K562 (cell line): Measurements from ENCODE around the gene KCNG4. TPM values are rescaled to one million over a fixed set of nuclear protein-coding genes. Genes with fewer than 3 reads are reported as not detected.

ENCODE experiments used
- CBX3 ChIP-seq, 2 experiments: IDR thresholded peaks; 1 replicate in 1 of 2; 2 replicates in 1 of 2; pipeline ENCODE4 v1.6.1; 2012; ENCODE audit warnings: inconsistent platforms in 2 of 2, low read length in 2 of 2, borderline replicate concordance in 1 of 2, control low read depth in 1 of 2
- DMBX1 ChIP-seq: fragments of 250-450 bp; sonication (Bioruptor Pico); IDR thresholded peaks from 2 replicates; pipeline ENCODE4 v1.8.0; 2022; ENCODE audit warnings: inconsistent platforms, mild to moderate bottlenecking, moderate library complexity, borderline replicate concordance
- ETV6 ChIP-seq, 3 experiments: fragments of 150-350 bp in 1 of 3; sonication (generic) in 1 of 3; formaldehyde crosslinking in 1 of 3; IDR thresholded peaks; 2 replicates each; pipeline versions ENCODE4 v1.6.1 to v1.8.0; 2014 to 2022; ENCODE audit warnings: borderline replicate concordance in 2 of 3, low read depth in 2 of 3, antibody characterized with exemption in 1 of 3, low read length in 1 of 3, mild to moderate bottlenecking in 1 of 3, missing genetic modification reagents in 1 of 3
- FOXJ3 ChIP-seq: sonication (generic); formaldehyde crosslinking; IDR thresholded peaks from 2 replicates; pipeline ENCODE4 v1.4.0; 2020; ENCODE audit warnings: mild to moderate bottlenecking, missing genetic modification reagents
- HDAC2 ChIP-seq: fragments of 450-650 bp; IDR thresholded peaks from 2 replicates; pipeline ENCODE4 v1.6.1; 2016; ENCODE audit warnings: mild to moderate bottlenecking
- JUNB ChIP-seq: fragments of 450-650 bp; formaldehyde crosslinking; conservative IDR thresholded peaks from 2 replicates; pipeline ENCODE4 v1.4.0; 2020; ENCODE audit warnings: mild to moderate bottlenecking
- KAT8 ChIP-seq: fragments of 450-650 bp; IDR thresholded peaks from 2 replicates; pipeline ENCODE4 v1.6.1; 2016; ENCODE audit warnings: low read depth, mild to moderate bottlenecking
- MYC ChIP-seq, 2 experiments: fragments of 250-450 bp in 1 of 2; sonication (Bioruptor Pico) in 1 of 2; IDR thresholded peaks; 2 replicates each; pipeline versions ENCODE4 v1.5.1 to v1.6.1; 2012 to 2021; ENCODE audit warnings: low read depth in 2 of 2, borderline replicate concordance in 1 of 2, improper control_type of control experiment in 1 of 2, low read length in 1 of 2, mild to moderate bottlenecking in 1 of 2, moderate library complexity in 1 of 2
- NFE2L1 ChIP-seq: fragments of 450-650 bp; IDR thresholded peaks from 2 replicates; pipeline ENCODE4 v1.6.1; 2016; ENCODE audit warnings: missing genetic modification characterization, low read depth, mild to moderate bottlenecking, missing compliant biosample characterization, moderate library complexity, borderline replicate concordance
- NFYB ChIP-seq: IDR thresholded peaks from 2 replicates; pipeline ENCODE4 v1.6.1; 2011; ENCODE audit warnings: mild to moderate bottlenecking, moderate library complexity; ENCODE audit not compliant: insufficient read length; ENCODE audit errors: extremely low read depth
- NONO ChIP-seq, 2 experiments: fragments of 200-400 bp in 1 of 2; fragments of 450-650 bp in 1 of 2; formaldehyde crosslinking in 1 of 2; IDR thresholded peaks; 2 replicates each; pipeline ENCODE4 v1.6.1; 2017; ENCODE audit warnings: low read depth in 2 of 2, mild to moderate bottlenecking in 2 of 2, moderate library complexity in 2 of 2, low read length in 1 of 2
- PCBP1 ChIP-seq: fragments of 200-400 bp; formaldehyde crosslinking; IDR thresholded peaks from 2 replicates; pipeline ENCODE4 v1.6.1; 2018; ENCODE audit warnings: mild to moderate bottlenecking, low read depth, low read length; ENCODE audit not compliant: poor library complexity, severe bottlenecking
- POU5F1 ChIP-seq: fragments of 150-350 bp; IDR thresholded peaks from 2 replicates; pipeline ENCODE4 v1.6.1; 2014; ENCODE audit warnings: borderline replicate concordance, low read length, low read depth, mild to moderate bottlenecking; ENCODE audit not compliant: partially characterized antibody
- SLC30A9 ChIP-seq: fragments of 250-450 bp; sonication (Bioruptor Pico); IDR thresholded peaks from 2 replicates; pipeline ENCODE4 v1.8.0; 2022; ENCODE audit warnings: mild to moderate bottlenecking, moderate library complexity
- SP2 ChIP-seq: IDR thresholded peaks from 2 replicates; pipeline ENCODE4 v1.6.1; 2011; ENCODE audit warnings: mild to moderate bottlenecking, low read depth, low read length, moderate library complexity; ENCODE audit not compliant: poor library complexity, severe bottlenecking; ENCODE audit errors: extremely low read depth
- SREBF1 ChIP-seq: fragments of 150-350 bp; IDR thresholded peaks from 2 replicates; pipeline ENCODE4 v1.6.1; 2014; ENCODE audit warnings: antibody characterized with exemption, low read depth, low read length, borderline replicate concordance
- USF1 ChIP-seq: sonication (generic); formaldehyde crosslinking; IDR thresholded peaks from 2 replicates; pipeline ENCODE4 v1.9.0; 2022; ENCODE audit warnings: mild to moderate bottlenecking, missing genetic modification reagents
- ZNF121 ChIP-seq: sonication (generic); formaldehyde crosslinking; conservative IDR thresholded peaks from 2 replicates; pipeline ENCODE4 v1.8.0; 2022; ENCODE audit warnings: missing genetic modification reagents
- ZNF3 ChIP-seq: fragments of 250-450 bp; sonication (Bioruptor Pico); IDR thresholded peaks from 2 replicates; pipeline ENCODE4 v1.5.0; 2021; ENCODE audit warnings: mild to moderate bottlenecking, moderate library complexity
- ZNF444 ChIP-seq: fragments of 250-450 bp; sonication (Bioruptor Pico); IDR thresholded peaks from 2 replicates; pipeline ENCODE4 v1.4.0; 2020; ENCODE audit warnings: mild to moderate bottlenecking, moderate library complexity
- ZNF740 ChIP-seq, 3 experiments: fragments of 200-800 bp in 1 of 3; sonication (Bioruptor generic) in 1 of 3; sonication (generic) in 1 of 3; formaldehyde crosslinking in 1 of 3; IDR thresholded peaks; 2 replicates each; pipeline versions ENCODE4 v1.6.1 to v1.8.0; 2016 to 2022; ENCODE audit warnings: mild to moderate bottlenecking in 2 of 3, missing compliant biosample characterization in 2 of 3, missing genetic modification characterization in 2 of 3, missing genetic modification reagents in 1 of 3
- polyA plus RNA-seq, 8 experiments: library from polyadenylated mRNA; depleted of rRNA in 4 of 8; stranded (reverse) in 5 of 8; unstranded in 3 of 8; fragments of >200 nt; fragmentation: Nextera tagmentation in 2 of 8; fragmentation: Illumina TruSeq in 1 of 8; extraction: Ambion mirVana in 2 of 8; extraction: Trizol in 1 of 8; gene quantifications; 2 replicates each; pipeline versions ENCODE4 v1.2.1 to v1.2.3, GENCODE V29; 2011 to 2014; ENCODE audit warnings: inconsistent platforms in 1 of 8, missing spikeins in 1 of 8
- total RNA-seq, 7 experiments: library from RNA; depleted of rRNA in 6 of 7; stranded (reverse); fragments of >200 nt in 6 of 7; fragmentation: Illumina TruSeq in 2 of 7; extraction: Trizol in 2 of 7; gene quantifications; 2 replicates each; pipeline versions ENCODE4 v1.2.1 to v1.2.3, GENCODE V29; 2011 to 2021; ENCODE audit warnings: low replicate concordance in 1 of 7
- TF ChIP-seq, protein P1 (sequence below), 2 experiments: IDR thresholded peaks; 2 replicates each; pipeline ENCODE4 v1.6.1; 2011; ENCODE audit warnings: borderline replicate concordance in 1 of 2, control low read depth in 1 of 2, low read depth in 1 of 2, low read length in 1 of 2, mild to moderate bottlenecking in 1 of 2, mixed read lengths in 1 of 2, moderate library complexity in 1 of 2; ENCODE audit not compliant: insufficient read depth in 1 of 2, insufficient read length in 1 of 2, poor library complexity in 1 of 2, severe bottlenecking in 1 of 2; ENCODE audit errors: extremely low read depth in 1 of 2

KCNG4 gene
- total and polyA plus RNA-seq, 9 of the 15 experiments (the other 6 are each of a cell fraction or from before 2014, with no cell fraction given): not detected

DNA sequence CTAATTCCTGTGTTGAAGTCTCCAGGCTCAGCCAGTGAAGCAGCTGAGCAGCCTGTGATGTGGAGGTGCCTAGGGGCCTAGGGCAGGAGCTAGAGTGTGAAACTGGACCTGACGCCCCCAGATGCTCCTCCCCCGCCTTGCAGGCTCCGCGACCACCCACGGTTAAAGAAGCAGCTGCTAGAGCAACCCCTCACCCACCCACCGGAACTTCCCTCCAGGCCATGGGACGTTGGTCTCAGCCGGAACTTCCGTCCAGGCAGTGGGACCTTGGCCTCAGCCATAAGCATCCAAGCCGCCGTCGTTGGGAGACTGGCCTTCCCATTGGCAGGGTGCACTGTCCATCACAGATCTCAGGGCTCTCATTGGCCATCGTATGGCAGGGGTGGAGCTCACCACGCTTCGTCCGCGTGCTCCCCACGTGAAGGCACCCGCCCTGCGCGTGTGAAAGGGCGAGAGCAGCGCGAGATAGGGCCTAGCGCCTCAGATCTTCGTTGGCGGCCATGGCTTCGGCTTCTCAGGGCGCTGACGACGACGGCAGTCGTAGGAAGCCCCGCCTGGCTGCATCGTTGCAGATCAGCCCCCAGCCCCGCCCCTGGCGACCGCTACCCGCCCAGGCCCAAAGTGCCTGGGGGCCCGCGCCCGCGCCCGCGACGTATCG, 49.0 kb downstream of the KCNG4 start, which contains the start of gene ADAD2 (continued):
- TF ChIP-seq ZNF121: no peak
- no peak for TF ChIP-seq POU5F1
- TF ChIP-seq ZNF3 (CRISPR knock-in tag): no peak
- no peak for TF ChIP-seq NONO (IDR thresholded peaks at IDR 0.05; ENCODE audit: low read depth in 2 of 2, low read length in 1 of 2)
- TF ChIP-seq, protein P1, sequence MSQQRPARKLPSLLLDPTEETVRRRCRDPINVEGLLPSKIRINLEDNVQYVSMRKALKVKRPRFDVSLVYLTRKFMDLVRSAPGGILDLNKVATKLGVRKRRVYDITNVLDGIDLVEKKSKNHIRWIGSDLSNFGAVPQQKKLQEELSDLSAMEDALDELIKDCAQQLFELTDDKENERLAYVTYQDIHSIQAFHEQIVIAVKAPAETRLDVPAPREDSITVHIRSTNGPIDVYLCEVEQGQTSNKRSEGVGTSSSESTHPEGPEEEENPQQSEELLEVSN (IDR thresholded peaks at IDR 0.05; ENCODE audit: borderline replicate concordance in 1 of 2, extremely low read depth in 1 of 2, insufficient read depth in 1 of 2, insufficient read length in 1 of 2, low read depth in 1 of 2, low read length in 1 of 2, poor library complexity in 1 of 2, severe bottlenecking in 1 of 2): peak; percentile 87
- TF ChIP-seq PCBP1: peak; percentile 21
- peak; percentile 51; the same call in 1 of the 2 replicates for TF ChIP-seq USF1
- no peak for TF ChIP-seq MYC (IDR thresholded peaks at IDR 0.05; ENCODE audit: low read depth, low read length)
- no peak for TF ChIP-seq MYC (CRISPR knock-in tag; IDR thresholded peaks at IDR 0.05; ENCODE audit: borderline replicate concordance, low read depth)
- no peak for TF ChIP-seq ZNF740 (CRISPR knock-in tag; IDR thresholded peaks at IDR 0.05)
- TF ChIP-seq ZNF740 (tag; IDR thresholded peaks at IDR 0.05): no peak
- TF ChIP-seq DMBX1 (CRISPR knock-in tag): no peak
- no peak for TF ChIP-seq ETV6 (IDR thresholded peaks at IDR 0.05; ENCODE audit: borderline replicate concordance in 1 of 2, low read depth in 2 of 2, low read length in 1 of 2)
- TF ChIP-seq ETV6 (CRISPR knock-in tag; IDR thresholded peaks at IDR 0.05; ENCODE audit: borderline replicate concordance): no peak
- TF ChIP-seq FOXJ3 (CRISPR knock-in tag): no peak
- TF ChIP-seq CBX3 (IDR thresholded peaks at IDR 0.05; ENCODE audit: borderline replicate concordance in 1 of 2, low read length in 2 of 2): peak in 1 of 2 experiments; percentile 41; a peak in 1 of 3 replicates
- no peak for TF ChIP-seq ZNF444 (CRISPR knock-in tag)
- TF ChIP-seq NFYB: peak; percentile 92
- TF ChIP-seq SLC30A9 (CRISPR knock-in tag): no peak
- no peak for TF ChIP-seq JUNB
- TF ChIP-seq KAT8: no peak
- TF ChIP-seq NFE2L1 (tag): no peak
- peak; percentile 62 for TF ChIP-seq SP2
- no peak for TF ChIP-seq HDAC2
- no peak for TF ChIP-seq SREBF1
